GM21723 (cell line): ENCODE results near the gene SLC8A2.

Experiments
- ATAC-seq: cut with Tn5 transposase; IDR thresholded peaks from one replicate; pipeline ENCODE4 v1.9.1; 2021; ENCODE audit warnings: mild to moderate bottlenecking, moderate library complexity; ENCODE audit not compliant: unreplicated experiment

SLC8A2 gene

GRCh38 chr19:47503826-47504150 lies 32.1 kb upstream of the SLC8A2 start:
- no peak for ATAC-seq

GRCh38 chr19:47503130-47503825 lies 31.6 kb upstream of the SLC8A2 start:
- no peak for ATAC-seq

GRCh38 chr19:47499863-47500830 lies 28.5 kb upstream of the SLC8A2 start:
- no peak for ATAC-seq

GRCh38 chr19:47499371-47499770 lies 27.7 kb upstream of the SLC8A2 start:
- ATAC-seq: no peak

GRCh38 chr19:47498561-47498960 lies 26.9 kb upstream of the SLC8A2 start:
- no peak for ATAC-seq

GRCh38 chr19:47497821-47498520 lies 26.3 kb upstream of the SLC8A2 start:
- ATAC-seq: no peak

GRCh38 chr19:47497050-47497766 lies 25.5 kb upstream of the SLC8A2 start:
- ATAC-seq: no peak

- no peak for ATAC-seq
Measured at GRCh38 chr19:47495478-47496372, 24.0 kb upstream of the SLC8A2 start.

GRCh38 chr19:47494729-47495128 lies 23.0 kb upstream of the SLC8A2 start:
- no peak for ATAC-seq

- no peak for ATAC-seq
Measured at GRCh38 chr19:47494211-47494547, 22.5 kb upstream of the SLC8A2 start.

GRCh38 chr19:47493378-47494210 lies 21.9 kb upstream of the SLC8A2 start:
- ATAC-seq: no peak

GRCh38 chr19:47492571-47493377 lies 21.1 kb upstream of the SLC8A2 start:
- ATAC-seq: no peak

GRCh38 chr19:47492137-47492533 lies 20.4 kb upstream of the SLC8A2 start:
- ATAC-seq: no peak

GRCh38 chr19:47491358-47492136 lies 19.9 kb upstream of the SLC8A2 start:
- no peak for ATAC-seq

GRCh38 chr19:47490847-47491246 lies 19.2 kb upstream of the SLC8A2 start:
- no peak for ATAC-seq

- ATAC-seq: no peak
Measured at GRCh38 chr19:47490031-47490430, 18.3 kb upstream of the SLC8A2 start.

GRCh38 chr19:47489072-47489914 lies 17.6 kb upstream of the SLC8A2 start:
- no peak for ATAC-seq
